H9 (cell line): ENCODE measurements around the gene ZHX3. TPM values are rescaled to one million over a fixed set of nuclear protein-coding genes. Genes with fewer than 3 reads are reported as not detected.

Source experiments
- DNase-seq: peaks from one replicate; pipeline ENCODE4 v3.0.0-alpha.2; 2017
- H2AFZ ChIP-seq: one replicate; pipeline ENCODE4 v1.6.1; 2013; ENCODE audit warnings: mild to moderate bottlenecking, low read length, control low read depth, moderate library complexity
- H2AK5ac ChIP-seq: 2 replicates; pipeline ENCODE4 v1.6.1; 2013; ENCODE audit warnings: low read length, control low read depth, mixed read lengths; ENCODE audit not compliant: insufficient read length
- H2BK120ac ChIP-seq: one replicate; pipeline ENCODE4 v1.6.1; 2013; ENCODE audit warnings: low read depth, mild to moderate bottlenecking, low read length, control low read depth, inconsistent platforms; ENCODE audit not compliant: poor library complexity, severe bottlenecking
- H2BK12ac ChIP-seq: 2 replicates; pipeline ENCODE4 v1.6.1; 2013; ENCODE audit warnings: low read length, control low read depth, mixed read lengths, low read depth; ENCODE audit not compliant: insufficient read length
- H2BK15ac ChIP-seq: 2 replicates; pipeline ENCODE4 v1.6.1; 2013; ENCODE audit warnings: low read depth, low read length, control low read depth
- H2BK20ac ChIP-seq: one replicate; pipeline ENCODE4 v1.6.1; 2013; ENCODE audit warnings: low read depth, mild to moderate bottlenecking, low read length, control low read depth, inconsistent platforms; ENCODE audit not compliant: poor library complexity, severe bottlenecking
- H2BK5ac ChIP-seq: 2 replicates; pipeline ENCODE4 v1.6.1; 2013; ENCODE audit warnings: low read length, control low read depth, mixed read lengths; ENCODE audit not compliant: insufficient read length
- H3K14ac ChIP-seq: 2 replicates; pipeline ENCODE4 v1.6.1; 2013; ENCODE audit warnings: low read length, control low read depth; ENCODE audit not compliant: insufficient read depth
- H3K18ac ChIP-seq: 2 replicates; pipeline ENCODE4 v1.6.1; 2013; ENCODE audit warnings: low read depth, mild to moderate bottlenecking, mixed read lengths, low read length, control low read depth; ENCODE audit not compliant: insufficient read length
- H3K23ac ChIP-seq: 2 replicates; pipeline ENCODE4 v1.6.1; 2013; ENCODE audit warnings: low read length, control low read depth, mixed read lengths, low read depth; ENCODE audit not compliant: insufficient read length
- H3K23me2 ChIP-seq: 2 replicates; pipeline ENCODE4 v1.6.1; 2013; ENCODE audit warnings: low read depth, mild to moderate bottlenecking, mixed read lengths, low read length, control low read depth; ENCODE audit not compliant: insufficient read length, poor library complexity, severe bottlenecking
- H3K27ac ChIP-seq: 2 replicates; pipeline ENCODE4 v1.5.1; 2013; ENCODE audit warnings: low read length, control low read depth, mixed read lengths, low read depth; ENCODE audit not compliant: insufficient read length
- H3K27me3 ChIP-seq: 2 replicates; pipeline ENCODE4 v1.6.1; 2013; ENCODE audit warnings: low read length, control low read depth, inconsistent platforms; ENCODE audit not compliant: insufficient read depth
- H3K4ac ChIP-seq: 2 replicates; pipeline ENCODE4 v1.6.1; 2013; ENCODE audit warnings: low read depth, mild to moderate bottlenecking, control low read depth, inconsistent platforms, low read length, moderate library complexity
- H3K4me1 ChIP-seq: 2 replicates; pipeline ENCODE4 v1.6.1; 2013; ENCODE audit warnings: low read length, control low read depth, inconsistent platforms; ENCODE audit not compliant: insufficient read depth
- H3K4me2 ChIP-seq: 2 replicates; pipeline ENCODE4 v1.6.1; 2013; ENCODE audit warnings: low read length, control low read depth, mixed read lengths; ENCODE audit not compliant: insufficient read length, insufficient read depth
- H3K56ac ChIP-seq: 2 replicates; pipeline ENCODE4 v1.6.1; 2013; ENCODE audit warnings: low read depth, mild to moderate bottlenecking, mixed read lengths, low read length, control low read depth; ENCODE audit not compliant: insufficient read length
- H3K79me1 ChIP-seq: 2 replicates; pipeline ENCODE4 v1.6.1; 2013; ENCODE audit warnings: low read depth, mild to moderate bottlenecking, moderate library complexity, low read length, control low read depth, inconsistent platforms; ENCODE audit not compliant: insufficient read depth, poor library complexity, severe bottlenecking
- H3K79me2 ChIP-seq: 2 replicates; pipeline ENCODE4 v1.6.1; 2013; ENCODE audit warnings: low read length, control low read depth, inconsistent platforms; ENCODE audit not compliant: insufficient read depth
- H3K9ac ChIP-seq: 2 replicates; pipeline ENCODE4 v1.6.1; 2013; ENCODE audit warnings: low read length, control low read depth, mixed read lengths; ENCODE audit not compliant: insufficient read length; ENCODE audit errors: extremely low read depth
- H3K9me3 ChIP-seq: one replicate; pipeline ENCODE4 v1.6.1; 2013; ENCODE audit warnings: low read depth, low read length, inconsistent platforms; ENCODE audit not compliant: control insufficient read depth
- H3T11ph ChIP-seq: one replicate; pipeline ENCODE4 v1.6.1; 2013; ENCODE audit warnings: mild to moderate bottlenecking, low read length, control low read depth, inconsistent platforms
- H4K20me1 ChIP-seq: one replicate; pipeline ENCODE4 v1.6.1; 2013; ENCODE audit not compliant: control insufficient read depth, insufficient read length, insufficient read depth
- H4K5ac ChIP-seq: 2 replicates; pipeline ENCODE4 v1.6.1; 2013; ENCODE audit warnings: low read depth, mild to moderate bottlenecking, mixed read lengths, low read length, control low read depth; ENCODE audit not compliant: insufficient read length
- H4K8ac ChIP-seq: replicated peaks from 2 replicates; pipeline ENCODE4 v1.6.1; 2013; ENCODE audit warnings: low read length, control low read depth, mixed read lengths, low read depth; ENCODE audit not compliant: insufficient read length
- H4K91ac ChIP-seq: 2 replicates; pipeline ENCODE4 v1.6.1; 2013; ENCODE audit warnings: low read depth, mild to moderate bottlenecking, moderate library complexity, mixed read lengths, low read length, control low read depth; ENCODE audit not compliant: insufficient read length
- H3K27ac Mint-ChIP-seq, 3 experiments: 2 replicates in 2 of 3; 3 replicates in 1 of 3; pipeline ENCODE4 v1.8.0; 2020 to 2021; ENCODE audit warnings: mixed read lengths in 3 of 3, mild to moderate bottlenecking in 1 of 3, moderate library complexity in 1 of 3
- H3K27me3 Mint-ChIP-seq: 2 replicates; pipeline ENCODE4 v1.8.0; 2021; ENCODE audit warnings: low read depth, mild to moderate bottlenecking, moderate library complexity, mixed read lengths
- H3K36me3 Mint-ChIP-seq, 3 experiments: 2 replicates in 2 of 3; 3 replicates in 1 of 3; pipeline ENCODE4 v1.8.0; 2020 to 2021; ENCODE audit warnings: low read depth in 3 of 3, mixed read lengths in 3 of 3; ENCODE audit not compliant: insufficient read depth in 1 of 3
- H3K4me1 Mint-ChIP-seq, 2 experiments: 2 replicates each; pipeline ENCODE4 v1.8.0; 2020; ENCODE audit warnings: mixed read lengths in 2 of 2
- H3K4me3 Mint-ChIP-seq, 2 experiments: 2 replicates in 1 of 2; 3 replicates in 1 of 2; pipeline ENCODE4 v1.8.0; 2020 to 2021; ENCODE audit warnings: mild to moderate bottlenecking in 2 of 2, mixed read lengths in 2 of 2, moderate library complexity in 1 of 2
- H3K9me3 Mint-ChIP-seq, 2 experiments: 2 replicates in 1 of 2; 3 replicates in 1 of 2; pipeline ENCODE4 v1.8.0; 2020; ENCODE audit warnings: mild to moderate bottlenecking in 2 of 2, mixed read lengths in 2 of 2, moderate library complexity in 1 of 2
- WGBS: extraction: QIAGEN DNeasy Blood & Tissue Kit; methylation state at CpG from one replicate; pipeline ENCODE4 v1.1.7; 2013; ENCODE audit warnings: missing lambda C conversion rate, low lambda C conversion rate, mixed read lengths; ENCODE audit not compliant: insufficient read length; ENCODE audit errors: extremely low coverage; 5-methylcytosine and 5-hydroxymethylcytosine counted together
- total RNA-seq: library from RNA; stranded (reverse); gene quantifications from 2 replicates; pipeline ENCODE4 v1.2.1, GENCODE V29; 2021
- TF ChIP-seq, protein P1 (sequence below): fragments of 200-600 bp; sonication (generic); conservative IDR thresholded peaks from 3 replicates; pipeline ENCODE4 v1.8.0; 2021; ENCODE audit warnings: antibody characterized with exemption, mild to moderate bottlenecking

Gene ZHX3
- total RNA-seq, 1 experiment from 2014 or later = 4.4 TPM

DNA sequence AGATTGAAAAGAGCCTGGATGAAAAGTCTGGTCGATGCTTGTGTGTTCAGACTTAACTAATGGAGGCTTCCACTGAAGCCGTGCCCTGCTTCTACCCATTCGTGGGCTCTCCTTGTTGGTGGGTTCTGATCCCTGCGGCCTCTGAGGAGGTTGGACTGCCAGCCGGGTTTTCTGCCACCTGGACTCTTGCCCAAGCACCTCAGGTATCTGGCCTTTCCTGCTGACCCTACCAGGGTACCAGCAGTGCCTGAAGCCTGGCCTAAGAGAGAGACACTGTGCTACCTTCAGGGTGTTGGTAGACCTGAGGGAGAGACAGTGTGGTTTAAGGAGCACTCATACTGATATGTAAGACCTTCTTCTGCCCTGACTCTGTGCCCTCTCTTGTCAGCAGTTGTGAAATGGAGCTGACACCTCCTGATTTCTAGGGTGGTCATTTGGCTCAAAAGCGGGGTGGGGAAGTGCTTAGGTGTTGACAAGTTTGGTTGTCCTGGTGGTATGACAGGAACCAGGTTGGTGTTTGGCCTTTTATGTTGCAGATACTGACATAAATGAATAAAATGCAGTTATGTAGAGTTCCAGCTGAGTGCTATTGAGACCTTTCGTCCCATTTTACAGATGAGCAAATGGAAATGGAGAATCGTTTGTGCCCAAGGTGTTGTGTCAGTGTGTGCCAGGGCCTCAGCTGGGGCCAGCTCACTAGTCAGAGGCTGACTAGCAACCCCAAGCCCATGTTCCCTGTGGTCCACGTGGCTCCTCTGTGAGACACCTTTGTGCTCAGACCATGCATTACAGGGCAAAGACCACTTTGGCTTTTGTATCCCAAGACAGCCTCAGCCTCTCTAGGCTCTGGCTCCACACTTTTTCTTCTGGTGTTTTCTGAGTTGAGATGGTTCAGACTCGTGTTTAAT is 177.1 kb downstream of the ZHX3 start:
- peak overlapping the region; percentile 16 for H3K4me2 ChIP-seq
- H4K91ac ChIP-seq = no peak overlapping the region
- no peaks in the 10 kb centered on the region for H3K27me3 ChIP-seq
- H2AK5ac ChIP-seq = no peak overlapping the region
- peaks cover 8 to 27% (median 13%) of the 10 kb centered on the region in 3 experiments for H3K36me3 Mint-ChIP-seq
- peaks cover 19% of the 10 kb centered on the region; the same call in 1 of the 2 replicates for H3K4me1 ChIP-seq
- H4K20me1 ChIP-seq = no peaks in the 10 kb centered on the region
- DNase-seq = no peak
- no peak overlapping the region for H3K4ac ChIP-seq
- no peak overlapping the region for H2BK120ac ChIP-seq
- no peak overlapping the region for H3K23ac ChIP-seq
- peaks cover 57 to 67% of the 10 kb centered on the region in 2 experiments for H3K4me1 Mint-ChIP-seq
- WGBS = no CpG with 5 or more reads among the region's 10 CpGs
- no peak overlapping the region for H3K56ac ChIP-seq
- peak overlapping the region; percentile 91 to 93 for H3K4me3 Mint-ChIP-seq
- H3K27ac Mint-ChIP-seq = peak overlapping the region in 2 of 3 experiments; percentile 57 to 68; a peak in 4 of 7 replicates
- H3T11ph ChIP-seq = no peak overlapping the region
- no peak overlapping the region for H3K14ac ChIP-seq
- no peaks in the 10 kb centered on the region; a peak in 2 of 5 replicates for H3K9me3 Mint-ChIP-seq
- no peak overlapping the region for H3K9ac ChIP-seq
- peaks cover 20% of the 10 kb centered on the region for H3K23me2 ChIP-seq
- H3K27me3 Mint-ChIP-seq = peaks cover 10% of the 10 kb centered on the region
- H3K79me1 ChIP-seq = peaks cover 4% of the 10 kb centered on the region
- no peak overlapping the region for H2BK15ac ChIP-seq
- no peak overlapping the region for H4K8ac ChIP-seq
- H2BK20ac ChIP-seq = no peak overlapping the region
- no peak overlapping the region for H2BK12ac ChIP-seq
- no peak overlapping the region for H2AFZ ChIP-seq
- no peak overlapping the region for H3K27ac ChIP-seq
- H4K5ac ChIP-seq = no peak overlapping the region
- H3K79me2 ChIP-seq = peaks cover 71% of the 10 kb centered on the region
- TF ChIP-seq, protein P1, sequence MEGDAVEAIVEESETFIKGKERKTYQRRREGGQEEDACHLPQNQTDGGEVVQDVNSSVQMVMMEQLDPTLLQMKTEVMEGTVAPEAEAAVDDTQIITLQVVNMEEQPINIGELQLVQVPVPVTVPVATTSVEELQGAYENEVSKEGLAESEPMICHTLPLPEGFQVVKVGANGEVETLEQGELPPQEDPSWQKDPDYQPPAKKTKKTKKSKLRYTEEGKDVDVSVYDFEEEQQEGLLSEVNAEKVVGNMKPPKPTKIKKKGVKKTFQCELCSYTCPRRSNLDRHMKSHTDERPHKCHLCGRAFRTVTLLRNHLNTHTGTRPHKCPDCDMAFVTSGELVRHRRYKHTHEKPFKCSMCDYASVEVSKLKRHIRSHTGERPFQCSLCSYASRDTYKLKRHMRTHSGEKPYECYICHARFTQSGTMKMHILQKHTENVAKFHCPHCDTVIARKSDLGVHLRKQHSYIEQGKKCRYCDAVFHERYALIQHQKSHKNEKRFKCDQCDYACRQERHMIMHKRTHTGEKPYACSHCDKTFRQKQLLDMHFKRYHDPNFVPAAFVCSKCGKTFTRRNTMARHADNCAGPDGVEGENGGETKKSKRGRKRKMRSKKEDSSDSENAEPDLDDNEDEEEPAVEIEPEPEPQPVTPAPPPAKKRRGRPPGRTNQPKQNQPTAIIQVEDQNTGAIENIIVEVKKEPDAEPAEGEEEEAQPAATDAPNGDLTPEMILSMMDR = no peak
- H3K9me3 ChIP-seq = no peaks in the 10 kb centered on the region
- H2BK5ac ChIP-seq = no peak overlapping the region
- no peak overlapping the region for H3K18ac ChIP-seq
